Stimulated activated memory B cell treated with anti-CD40 and anti-IgM and Interleukin-4, amounts not matched to agents 10 μg/mL and 1 μg/mL and 100 μg/mL, for 72 hours (primary cell): ENCODE results near the gene CNTNAP2.
"Not testable (repeated sequence)": the region's sequence is repeated elsewhere in the genome, so short reads cannot be mapped to it uniquely, and the experiment has no call there.

Experiments used
- ATAC-seq: fragments of 150-1000 bp; cut with Tn5 transposase; 2 replicates; pipeline ENCODE4 v1.10.0; 2021
- H3K27ac Mint-ChIP-seq: one replicate; pipeline ENCODE4 v1.8.0; 2022; ENCODE audit warnings: mild to moderate bottlenecking, mixed read lengths
- H3K27me3 Mint-ChIP-seq: one replicate; pipeline ENCODE4 v1.8.0; 2022; ENCODE audit warnings: mixed read lengths
- H3K36me3 Mint-ChIP-seq: one replicate; pipeline ENCODE4 v1.8.0; 2022; ENCODE audit warnings: mixed read lengths
- H3K4me1 Mint-ChIP-seq: one replicate; pipeline ENCODE4 v1.8.0; 2022; ENCODE audit warnings: mixed read lengths
- H3K4me3 Mint-ChIP-seq: one replicate; pipeline ENCODE4 v1.8.0; 2022; ENCODE audit warnings: mild to moderate bottlenecking, moderate library complexity, mixed read lengths
- H3K9me3 Mint-ChIP-seq: one replicate; pipeline ENCODE4 v1.8.0; 2022; ENCODE audit warnings: mixed read lengths

Gene CNTNAP2

DNA sequence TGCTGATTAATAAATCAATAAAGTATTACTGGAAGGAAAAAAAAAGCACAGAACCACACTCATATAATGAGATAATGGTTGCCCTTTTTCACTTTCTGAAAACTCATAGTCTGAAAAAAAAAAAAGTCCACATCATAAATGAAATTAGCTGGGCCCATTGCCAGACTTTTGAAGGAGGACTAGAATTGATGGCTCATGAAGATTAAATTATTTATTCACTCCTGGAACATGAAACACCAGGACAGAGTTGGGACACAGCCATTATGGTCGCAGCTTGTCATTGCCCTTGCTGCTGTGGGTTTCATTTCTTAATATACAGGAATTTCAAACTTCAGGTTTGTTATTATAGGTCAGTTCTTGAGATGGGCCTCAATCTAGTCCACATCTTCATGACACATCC is 91.9 kb downstream of the CNTNAP2 start:
- Mint-ChIP-seq H3K4me3 (no peak overlapping the region), H3K36me3 (no peaks in the 10 kb centered on the region), H3K4me1 (no peaks in the 10 kb centered on the region)

GRCh38 chr7:146214842-146215241 is 98.2 kb downstream of the CNTNAP2 start:
- H3K27me3 Mint-ChIP-seq: no peaks in the 10 kb centered on the region
- H3K27ac Mint-ChIP-seq: no peak overlapping the region
- H3K9me3 Mint-ChIP-seq: no peaks in the 10 kb centered on the region
- H3K4me3 Mint-ChIP-seq: no peak overlapping the region
- no peak for ATAC-seq
- no peaks in the 10 kb centered on the region for H3K4me1 Mint-ChIP-seq
- no peaks in the 10 kb centered on the region for H3K36me3 Mint-ChIP-seq

More for the DNA sequence above, 91.9 kb downstream of the CNTNAP2 start:
- H3K27me3 Mint-ChIP-seq: no peaks in the 10 kb centered on the region
- H3K9me3 Mint-ChIP-seq: no peaks in the 10 kb centered on the region
- no peak for ATAC-seq
- no peak overlapping the region for H3K27ac Mint-ChIP-seq

DNA sequence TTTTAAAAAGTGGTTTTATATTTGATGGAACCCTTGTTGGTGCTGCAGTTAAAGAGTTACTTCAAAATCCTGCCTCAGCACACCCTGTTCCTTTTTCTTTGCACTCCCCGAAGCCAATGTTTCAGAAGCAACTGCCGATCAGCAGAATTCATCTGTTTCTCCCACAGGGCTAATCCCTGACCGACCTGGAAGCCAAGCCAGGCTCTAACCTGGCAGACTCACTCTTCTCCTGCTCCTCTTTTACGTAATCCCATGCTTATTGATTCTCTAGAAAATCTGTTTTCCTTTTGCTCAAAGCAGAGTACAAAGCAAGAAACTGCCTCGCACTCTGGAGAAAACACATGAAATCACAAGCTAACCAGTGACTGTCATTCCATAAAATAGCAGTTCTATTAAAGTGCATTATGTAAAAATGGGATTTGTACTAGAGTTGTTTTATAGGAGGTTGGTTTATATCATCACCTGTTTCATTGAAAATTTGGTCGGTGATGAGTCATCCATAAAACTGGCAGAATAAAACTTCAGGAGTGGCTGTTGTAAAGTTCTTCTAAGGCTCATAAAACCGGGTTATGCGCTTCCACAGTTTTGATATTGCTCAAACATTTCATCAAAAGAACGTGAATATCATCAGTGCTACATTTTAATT is 99.9 kb downstream of the CNTNAP2 start:
- H3K9me3 Mint-ChIP-seq: no peaks in the 10 kb centered on the region

GRCh38 chr7:146223851-146224250 is 107.2 kb downstream of the CNTNAP2 start:
- Mint-ChIP-seq H3K4me1 (no peaks in the 10 kb centered on the region), H3K4me3 (no peak overlapping the region), H3K36me3 (no peaks in the 10 kb centered on the region), H3K9me3 (peaks cover 5% of the 10 kb centered on the region), H3K27me3 (no peaks in the 10 kb centered on the region), H3K27ac (no peak overlapping the region)
- no peak for ATAC-seq

More for the DNA sequence above, 99.9 kb downstream of the CNTNAP2 start:
- Mint-ChIP-seq H3K4me1 (no peaks in the 10 kb centered on the region), H3K36me3 (no peaks in the 10 kb centered on the region), H3K27ac (no peak overlapping the region), H3K27me3 (no peaks in the 10 kb centered on the region), H3K4me3 (no peak overlapping the region)
- no peak for ATAC-seq

- H3K9me3 Mint-ChIP-seq: no peaks in the 10 kb centered on the region
- no peaks in the 10 kb centered on the region for H3K36me3 Mint-ChIP-seq
- H3K4me1 Mint-ChIP-seq: no peaks in the 10 kb centered on the region
- H3K27me3 Mint-ChIP-seq: no peaks in the 10 kb centered on the region
- no peak overlapping the region for H3K27ac Mint-ChIP-seq
- no peak overlapping the region for H3K4me3 Mint-ChIP-seq
- ATAC-seq: no peak
Observed at GRCh38 chr7:146232604-146233003, 116.0 kb downstream of the CNTNAP2 start.

DNA sequence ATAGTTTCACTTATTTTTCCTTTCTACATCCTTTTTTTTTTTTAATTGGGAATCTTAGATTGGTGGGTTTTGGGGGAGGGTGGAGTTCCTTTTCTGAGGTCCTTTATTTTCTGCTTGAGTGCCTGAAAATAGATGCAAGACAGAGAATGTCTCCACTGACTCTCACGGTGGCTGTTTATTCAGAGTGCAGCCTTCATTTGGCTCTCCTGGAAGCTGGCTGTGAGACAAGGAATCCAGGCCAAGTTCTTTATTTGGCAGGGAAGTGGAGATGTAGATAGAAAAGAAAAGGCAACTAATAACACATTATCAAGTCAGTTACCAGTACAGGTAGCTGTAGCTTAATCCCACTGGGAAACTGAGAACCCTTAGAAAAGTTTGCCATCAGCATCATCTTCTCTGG is 118.6 kb downstream of the CNTNAP2 start:
- Mint-ChIP-seq H3K4me1 (no peaks in the 10 kb centered on the region), H3K9me3 (no peaks in the 10 kb centered on the region), H3K4me3 (no peak overlapping the region), H3K36me3 (no peaks in the 10 kb centered on the region), H3K27me3 (no peaks in the 10 kb centered on the region), H3K27ac (no peak overlapping the region)
- no peak for ATAC-seq

DNA sequence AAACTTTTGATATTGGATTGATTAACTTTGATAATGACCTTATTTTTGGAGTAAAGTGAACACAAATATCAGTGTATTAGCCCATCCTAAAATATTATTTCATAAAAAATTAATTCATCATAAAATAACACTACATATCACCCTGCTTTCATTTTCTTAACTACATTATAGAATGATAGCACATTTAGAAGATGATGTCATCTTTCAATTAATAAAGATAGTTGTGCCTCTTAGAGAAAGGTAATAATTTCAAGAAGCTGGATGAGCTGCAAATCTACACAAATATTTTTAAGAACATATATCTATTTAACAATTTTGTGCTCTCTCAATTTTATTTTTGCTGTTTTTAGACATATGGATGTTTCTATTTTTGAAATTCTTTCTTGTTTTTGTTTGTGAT is 126.1 kb downstream of the CNTNAP2 start:
- H3K4me1 Mint-ChIP-seq: no peaks in the 10 kb centered on the region
- H3K4me3 Mint-ChIP-seq: no peak overlapping the region
- peaks cover 9% of the 10 kb centered on the region for H3K9me3 Mint-ChIP-seq
- H3K27ac Mint-ChIP-seq: no peak overlapping the region
- no peaks in the 10 kb centered on the region for H3K27me3 Mint-ChIP-seq
- no peak for ATAC-seq
- no peaks in the 10 kb centered on the region for H3K36me3 Mint-ChIP-seq

GRCh38 chr7:146247991-146248390 is 131.4 kb downstream of the CNTNAP2 start:
- not testable (repeated sequence) for H3K27me3 Mint-ChIP-seq, ATAC-seq, H3K36me3 Mint-ChIP-seq, H3K4me1 Mint-ChIP-seq, H3K4me3 Mint-ChIP-seq, H3K27ac Mint-ChIP-seq
- peaks cover 18% of the 10 kb centered on the region for H3K9me3 Mint-ChIP-seq

DNA sequence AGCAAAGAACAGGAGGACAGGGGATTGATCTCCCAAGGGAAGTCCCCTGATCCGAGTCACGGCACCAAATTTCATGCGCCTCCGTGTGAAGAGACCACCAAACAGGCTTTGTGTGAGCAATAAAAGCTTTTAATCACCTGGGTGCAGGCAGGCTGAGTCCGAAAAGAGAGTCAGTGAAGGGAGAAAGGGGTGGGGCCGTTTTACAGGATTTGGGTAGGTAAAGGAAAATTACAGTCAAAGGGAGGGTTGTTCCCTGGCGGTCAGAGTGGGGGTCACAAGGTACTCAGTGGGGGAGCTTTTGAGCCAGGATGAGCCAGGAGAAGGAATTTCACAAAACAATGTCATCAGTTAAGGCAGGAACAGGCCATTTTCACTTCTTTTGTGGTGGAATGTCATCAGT is 132.1 kb downstream of the CNTNAP2 start:
- not testable (repeated sequence) for H3K4me3 Mint-ChIP-seq, H3K4me1 Mint-ChIP-seq, ATAC-seq, H3K27me3 Mint-ChIP-seq, H3K27ac Mint-ChIP-seq, H3K36me3 Mint-ChIP-seq
- H3K9me3 Mint-ChIP-seq: peaks cover 18% of the 10 kb centered on the region

DNA sequence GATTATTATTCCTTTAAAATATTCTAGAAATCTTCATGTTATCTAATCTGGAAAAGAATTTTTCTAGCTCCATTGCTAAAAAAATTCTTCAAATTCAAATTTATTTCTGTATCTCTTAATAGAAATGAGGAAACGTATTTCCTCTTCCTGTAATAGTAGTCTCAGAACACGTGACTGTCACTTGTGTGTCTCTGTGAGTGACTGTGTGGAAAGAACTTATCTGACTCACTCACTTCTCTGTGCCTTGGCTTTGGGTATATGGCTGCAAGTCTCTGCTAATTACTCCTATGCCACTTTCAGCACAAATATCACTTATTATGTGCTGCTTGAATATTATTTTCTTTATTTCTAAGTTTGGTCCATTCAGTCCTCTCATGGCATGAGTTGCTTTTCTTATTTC is 132.7 kb downstream of the CNTNAP2 start:
- H3K4me1 Mint-ChIP-seq: no peaks in the 10 kb centered on the region
- H3K27ac Mint-ChIP-seq: no peak overlapping the region
- no peaks in the 10 kb centered on the region for H3K27me3 Mint-ChIP-seq
- H3K4me3 Mint-ChIP-seq: no peak overlapping the region
- no peaks in the 10 kb centered on the region for H3K36me3 Mint-ChIP-seq
- H3K9me3 Mint-ChIP-seq: peaks cover 18% of the 10 kb centered on the region
- no peak for ATAC-seq

DNA sequence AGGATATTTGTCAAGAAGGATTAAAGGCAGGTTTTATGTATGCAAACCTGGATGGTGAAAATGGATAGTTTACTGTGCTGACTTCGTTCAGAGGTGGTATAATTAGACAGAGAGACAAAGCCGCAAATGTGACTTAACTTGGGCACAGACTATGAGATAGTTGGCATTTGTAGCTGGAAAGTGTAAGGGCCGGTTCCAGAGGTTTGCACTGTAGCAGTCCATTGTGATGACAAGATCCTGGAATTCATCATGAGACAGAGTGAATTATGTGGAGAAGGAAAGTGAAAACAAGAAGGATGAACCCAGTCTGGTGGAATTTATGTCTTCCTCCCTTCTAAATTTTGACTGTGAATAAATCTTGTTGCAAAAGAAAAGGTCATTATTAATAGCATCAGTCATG is 139.0 kb downstream of the CNTNAP2 start:
- Mint-ChIP-seq H3K27me3 (no peaks in the 10 kb centered on the region), H3K9me3 (peaks cover 6% of the 10 kb centered on the region), H3K27ac (no peak overlapping the region), H3K4me1 (no peaks in the 10 kb centered on the region), H3K36me3 (no peaks in the 10 kb centered on the region), H3K4me3 (no peak overlapping the region)
- ATAC-seq: no peak

GRCh38 chr7:146262527-146262926 is 145.9 kb downstream of the CNTNAP2 start:
- H3K4me3 Mint-ChIP-seq: no peak overlapping the region
- no peaks in the 10 kb centered on the region for H3K36me3 Mint-ChIP-seq
- no peak for ATAC-seq
- no peaks in the 10 kb centered on the region for H3K27me3 Mint-ChIP-seq
- no peaks in the 10 kb centered on the region for H3K4me1 Mint-ChIP-seq
- H3K9me3 Mint-ChIP-seq: peaks cover 6% of the 10 kb centered on the region
- no peak overlapping the region for H3K27ac Mint-ChIP-seq

DNA sequence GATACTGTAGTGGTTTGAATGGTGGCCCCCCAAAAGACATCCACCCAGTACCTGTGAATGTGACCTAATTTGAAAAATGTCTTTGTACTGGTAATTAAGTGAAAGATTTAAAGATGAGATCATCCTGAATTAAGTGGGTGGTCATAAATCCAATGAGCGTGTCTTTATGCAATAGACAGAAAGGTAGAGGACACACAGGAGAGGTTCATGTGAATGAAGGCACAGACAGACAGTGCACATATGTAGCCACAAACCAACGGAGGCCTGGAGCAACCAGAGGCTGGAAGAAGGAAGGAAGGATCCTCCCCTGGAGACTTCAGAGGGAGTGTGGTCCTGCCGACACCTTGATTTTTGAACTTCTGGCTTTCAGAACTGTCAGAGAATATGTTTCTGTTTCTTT is 160.3 kb downstream of the CNTNAP2 start:
- Mint-ChIP-seq H3K36me3 (no peaks in the 10 kb centered on the region), H3K27ac (no peak overlapping the region), H3K4me1 (no peaks in the 10 kb centered on the region), H3K9me3 (peaks cover 2% of the 10 kb centered on the region), H3K4me3 (no peak overlapping the region), H3K27me3 (no peaks in the 10 kb centered on the region)
- no peak for ATAC-seq

DNA sequence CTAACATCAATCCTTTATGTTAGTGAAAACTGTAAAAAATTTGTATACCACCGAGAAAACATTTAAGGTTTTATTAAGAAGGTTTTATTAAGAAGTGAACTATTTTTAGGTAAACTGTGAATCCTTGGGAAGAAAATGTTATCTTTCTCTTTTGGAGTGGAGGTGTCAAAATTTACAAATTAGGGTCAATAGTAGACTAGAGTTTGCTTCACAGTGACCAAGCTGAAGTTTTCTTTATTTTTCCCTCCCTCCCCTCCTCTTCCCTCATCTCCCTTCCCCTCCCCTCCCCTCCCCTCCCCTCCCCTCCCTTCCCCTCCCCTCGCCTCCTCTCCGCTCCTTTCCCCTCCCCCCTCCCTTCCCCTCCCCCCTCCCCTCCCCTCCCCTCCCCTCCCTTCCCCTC is 168.8 kb downstream of the CNTNAP2 start:
- Mint-ChIP-seq H3K4me1 (no peaks in the 10 kb centered on the region), H3K36me3 (no peaks in the 10 kb centered on the region), H3K27me3 (no peaks in the 10 kb centered on the region), H3K9me3 (no peaks in the 10 kb centered on the region), H3K27ac (no peak overlapping the region), H3K4me3 (no peak overlapping the region)
- ATAC-seq: no peak

- H3K9me3 Mint-ChIP-seq: no peaks in the 10 kb centered on the region
- H3K4me3 Mint-ChIP-seq: no peak overlapping the region
- no peak for ATAC-seq
- H3K27ac Mint-ChIP-seq: no peak overlapping the region
- no peaks in the 10 kb centered on the region for H3K36me3 Mint-ChIP-seq
- H3K27me3 Mint-ChIP-seq: no peaks in the 10 kb centered on the region
- no peaks in the 10 kb centered on the region for H3K4me1 Mint-ChIP-seq
Observed at GRCh38 chr7:146290746-146291145, 174.1 kb downstream of the CNTNAP2 start.

DNA sequence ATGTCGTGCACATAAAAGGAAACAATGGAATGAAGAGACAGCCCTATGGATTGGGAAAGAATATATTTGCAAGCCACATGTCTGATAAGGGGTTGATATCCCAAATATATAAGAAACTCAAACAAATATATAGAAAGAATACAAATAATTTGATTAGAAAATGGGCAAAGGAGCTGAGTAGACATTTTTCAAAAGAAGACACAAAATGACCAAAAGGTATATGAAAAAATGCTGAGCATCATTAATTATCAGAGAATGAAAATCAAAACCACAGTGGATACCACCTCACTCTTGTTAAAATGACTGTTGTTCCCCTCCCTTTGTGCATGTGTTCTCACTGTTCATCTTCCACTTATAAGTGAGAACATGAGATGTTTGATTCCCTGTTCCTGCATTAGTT is 175.3 kb downstream of the CNTNAP2 start:
- no peaks in the 10 kb centered on the region for H3K27me3 Mint-ChIP-seq
- no peaks in the 10 kb centered on the region for H3K9me3 Mint-ChIP-seq
- ATAC-seq: no peak
- H3K27ac Mint-ChIP-seq: no peak overlapping the region
- H3K4me1 Mint-ChIP-seq: no peaks in the 10 kb centered on the region
- no peaks in the 10 kb centered on the region for H3K36me3 Mint-ChIP-seq
- no peak overlapping the region for H3K4me3 Mint-ChIP-seq

- no peak overlapping the region for H3K27ac Mint-ChIP-seq
- no peak for ATAC-seq
- H3K4me3 Mint-ChIP-seq: no peak overlapping the region
- no peaks in the 10 kb centered on the region for H3K9me3 Mint-ChIP-seq
- H3K4me1 Mint-ChIP-seq: no peaks in the 10 kb centered on the region
- H3K27me3 Mint-ChIP-seq: no peaks in the 10 kb centered on the region
- H3K36me3 Mint-ChIP-seq: no peaks in the 10 kb centered on the region
Observed at GRCh38 chr7:146296028-146296427, 179.4 kb downstream of the CNTNAP2 start.
